PFSK-1 (cell line): ENCODE results near the gene EIF2S2.

Experiments used
- POLR2AphosphoS5 ChIP-seq: IDR thresholded peaks from 2 replicates; pipeline ENCODE4 v1.6.1; 2012; ENCODE audit warnings: low read depth, mild to moderate bottlenecking, control low read depth, low read length, moderate library complexity
- SIN3A ChIP-seq: IDR thresholded peaks from 2 replicates; pipeline ENCODE4 v1.6.1; 2012; ENCODE audit warnings: mild to moderate bottlenecking, low read length, moderate library complexity, borderline replicate concordance; ENCODE audit not compliant: insufficient read depth
- TAF1 ChIP-seq: IDR thresholded peaks from 2 replicates; pipeline ENCODE4 v1.6.1; 2012; ENCODE audit warnings: low read length, control low read depth, borderline replicate concordance; ENCODE audit not compliant: insufficient read depth
- TF ChIP-seq, protein P1 (sequence below), 2 experiments: IDR thresholded peaks; 2 replicates each; pipeline versions ENCODE4 v1.6.1 to v1.8.0; 2011 to 2012; ENCODE audit warnings: low read depth in 2 of 2, low read length in 2 of 2, control low read depth in 1 of 2, inconsistent platforms in 1 of 2, mild to moderate bottlenecking in 1 of 2, moderate library complexity in 1 of 2; ENCODE audit not compliant: insufficient read depth in 1 of 2

DNA sequence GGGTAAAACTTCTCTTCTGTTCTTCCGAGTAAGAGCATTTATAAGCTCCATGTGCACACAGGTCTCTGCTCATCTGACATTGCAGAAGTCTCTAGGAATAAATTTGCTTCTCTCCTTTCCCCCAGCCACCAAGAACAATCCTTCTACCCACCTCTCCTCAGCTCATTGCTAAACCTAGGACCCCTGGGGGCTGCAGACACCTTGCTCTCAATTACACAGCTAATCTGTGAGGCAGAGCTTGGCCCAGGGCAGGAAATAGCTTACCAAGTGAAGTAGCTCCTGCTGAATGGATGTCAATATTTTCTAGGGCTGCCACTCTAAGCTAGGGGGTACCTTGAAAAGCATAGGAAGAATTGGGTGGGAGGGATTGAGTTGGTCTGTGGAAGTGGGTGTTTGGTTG is 44.0 kb downstream of the EIF2S2 start:
- TF ChIP-seq TAF1: no peak
- no peak for TF ChIP-seq POLR2AphosphoS5
- TF ChIP-seq, protein P1, sequence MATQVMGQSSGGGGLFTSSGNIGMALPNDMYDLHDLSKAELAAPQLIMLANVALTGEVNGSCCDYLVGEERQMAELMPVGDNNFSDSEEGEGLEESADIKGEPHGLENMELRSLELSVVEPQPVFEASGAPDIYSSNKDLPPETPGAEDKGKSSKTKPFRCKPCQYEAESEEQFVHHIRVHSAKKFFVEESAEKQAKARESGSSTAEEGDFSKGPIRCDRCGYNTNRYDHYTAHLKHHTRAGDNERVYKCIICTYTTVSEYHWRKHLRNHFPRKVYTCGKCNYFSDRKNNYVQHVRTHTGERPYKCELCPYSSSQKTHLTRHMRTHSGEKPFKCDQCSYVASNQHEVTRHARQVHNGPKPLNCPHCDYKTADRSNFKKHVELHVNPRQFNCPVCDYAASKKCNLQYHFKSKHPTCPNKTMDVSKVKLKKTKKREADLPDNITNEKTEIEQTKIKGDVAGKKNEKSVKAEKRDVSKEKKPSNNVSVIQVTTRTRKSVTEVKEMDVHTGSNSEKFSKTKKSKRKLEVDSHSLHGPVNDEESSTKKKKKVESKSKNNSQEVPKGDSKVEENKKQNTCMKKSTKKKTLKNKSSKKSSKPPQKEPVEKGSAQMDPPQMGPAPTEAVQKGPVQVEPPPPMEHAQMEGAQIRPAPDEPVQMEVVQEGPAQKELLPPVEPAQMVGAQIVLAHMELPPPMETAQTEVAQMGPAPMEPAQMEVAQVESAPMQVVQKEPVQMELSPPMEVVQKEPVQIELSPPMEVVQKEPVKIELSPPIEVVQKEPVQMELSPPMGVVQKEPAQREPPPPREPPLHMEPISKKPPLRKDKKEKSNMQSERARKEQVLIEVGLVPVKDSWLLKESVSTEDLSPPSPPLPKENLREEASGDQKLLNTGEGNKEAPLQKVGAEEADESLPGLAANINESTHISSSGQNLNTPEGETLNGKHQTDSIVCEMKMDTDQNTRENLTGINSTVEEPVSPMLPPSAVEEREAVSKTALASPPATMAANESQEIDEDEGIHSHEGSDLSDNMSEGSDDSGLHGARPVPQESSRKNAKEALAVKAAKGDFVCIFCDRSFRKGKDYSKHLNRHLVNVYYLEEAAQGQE (IDR thresholded peaks at IDR 0.05; ENCODE audit: insufficient read depth in 1 of 2, low read depth in 2 of 2, low read length in 2 of 2): no peak
- no peak for TF ChIP-seq SIN3A
